Measurements from ENCODE around the gene STAG2.

Gene STAG2

DNA sequence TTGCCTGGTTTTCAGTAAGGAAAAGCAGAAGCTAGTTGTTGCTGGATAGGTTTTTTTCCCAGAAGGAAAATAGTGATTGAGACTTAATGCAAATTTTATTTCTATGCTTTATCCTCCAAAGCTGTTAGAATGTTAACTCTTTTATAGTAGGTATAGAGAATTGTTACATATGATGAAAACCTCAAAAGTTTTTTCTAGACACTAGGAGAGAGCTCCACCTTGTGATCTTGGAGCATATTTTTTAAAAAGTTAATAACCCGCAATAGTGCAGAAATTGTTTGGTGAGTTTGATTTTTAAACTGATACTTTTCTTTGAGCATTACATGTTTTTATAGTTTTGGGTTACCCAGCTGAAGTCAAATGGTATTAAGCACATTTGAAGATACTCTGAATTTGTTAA lies 56.5 kb downstream of the STAG2 start:
- peaks cover 96% of the 10 kb centered on the region for H3K79me2 ChIP-seq (ENCODE audit: insufficient read depth, low read length)
- no peaks in the 10 kb centered on the region for H3K9me3 ChIP-seq (ENCODE audit: insufficient read depth, low read depth, low read length)
- no peak overlapping the region for H3K4me2 ChIP-seq (ENCODE audit: low read depth, low read length, poor library complexity, severe bottlenecking)
- H3F3A ChIP-seq (ENCODE audit: low read depth), result no peaks in the 10 kb centered on the region
- TF ChIP-seq EZH2phosphoT487 (IDR thresholded peaks at IDR 0.05; ENCODE audit: borderline replicate concordance), result no peak
- TF ChIP-seq, protein P1, sequence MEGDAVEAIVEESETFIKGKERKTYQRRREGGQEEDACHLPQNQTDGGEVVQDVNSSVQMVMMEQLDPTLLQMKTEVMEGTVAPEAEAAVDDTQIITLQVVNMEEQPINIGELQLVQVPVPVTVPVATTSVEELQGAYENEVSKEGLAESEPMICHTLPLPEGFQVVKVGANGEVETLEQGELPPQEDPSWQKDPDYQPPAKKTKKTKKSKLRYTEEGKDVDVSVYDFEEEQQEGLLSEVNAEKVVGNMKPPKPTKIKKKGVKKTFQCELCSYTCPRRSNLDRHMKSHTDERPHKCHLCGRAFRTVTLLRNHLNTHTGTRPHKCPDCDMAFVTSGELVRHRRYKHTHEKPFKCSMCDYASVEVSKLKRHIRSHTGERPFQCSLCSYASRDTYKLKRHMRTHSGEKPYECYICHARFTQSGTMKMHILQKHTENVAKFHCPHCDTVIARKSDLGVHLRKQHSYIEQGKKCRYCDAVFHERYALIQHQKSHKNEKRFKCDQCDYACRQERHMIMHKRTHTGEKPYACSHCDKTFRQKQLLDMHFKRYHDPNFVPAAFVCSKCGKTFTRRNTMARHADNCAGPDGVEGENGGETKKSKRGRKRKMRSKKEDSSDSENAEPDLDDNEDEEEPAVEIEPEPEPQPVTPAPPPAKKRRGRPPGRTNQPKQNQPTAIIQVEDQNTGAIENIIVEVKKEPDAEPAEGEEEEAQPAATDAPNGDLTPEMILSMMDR (conservative IDR thresholded peaks at IDR 0.05; ENCODE audit: low read length), result peak; percentile 39
- no peaks in the 10 kb centered on the region for H3K9me2 ChIP-seq (replicated peaks; ENCODE audit: low read depth, low read length)
- peaks cover 7% of the 10 kb centered on the region; the same call in 1 of the 2 replicates for H3K36me3 ChIP-seq (ENCODE audit: insufficient read depth, low read length)
- H2AFZ ChIP-seq (ENCODE audit: low read length), result no peak overlapping the region
- no peak overlapping the region for H3K9ac ChIP-seq (ENCODE audit: low read depth, low read length, poor library complexity, severe bottlenecking)
- H4K20me1 ChIP-seq (ENCODE audit: insufficient read depth, low read length, poor library complexity, severe bottlenecking), result peaks cover 56% of the 10 kb centered on the region
- H3K4me1 ChIP-seq (ENCODE audit: insufficient read depth, low read length, poor library complexity, severe bottlenecking), result no peaks in the 10 kb centered on the region
- no peaks in the 10 kb centered on the region for H3K27me3 ChIP-seq (ENCODE audit: insufficient read depth, low read length, poor library complexity, severe bottlenecking)
- no peak overlapping the region for H3K4me3 ChIP-seq (ENCODE audit: low read length, poor library complexity, severe bottlenecking)

DNA sequence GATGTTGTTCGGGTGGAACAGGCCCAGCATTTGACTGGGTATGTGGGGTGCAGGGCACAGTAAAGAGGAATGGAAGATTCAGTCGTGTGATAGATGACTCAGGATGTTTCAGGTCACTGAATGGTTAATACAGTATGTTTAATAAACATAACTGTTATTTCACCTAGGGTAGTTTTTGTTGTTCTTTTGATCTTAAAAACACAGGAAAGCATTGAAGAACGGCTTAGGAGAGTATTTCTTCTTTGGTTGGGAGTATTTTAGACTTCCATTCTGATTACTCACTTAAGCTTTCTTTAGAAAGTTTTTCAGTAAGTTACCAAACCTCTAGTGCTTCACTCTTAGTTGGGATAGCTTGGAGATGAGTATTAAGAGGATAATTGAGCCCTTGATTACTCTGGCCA lies 62.3 kb downstream of the STAG2 start:
- Histone ChIP-seq H3K9me2 (replicated peaks; ENCODE audit: low read depth, low read length) (no peaks in the 10 kb centered on the region), H3K4me3 (ENCODE audit: low read length, poor library complexity, severe bottlenecking) (no peak overlapping the region), H3K27me3 (ENCODE audit: insufficient read depth, low read length, poor library complexity, severe bottlenecking) (no peaks in the 10 kb centered on the region), H2AFZ (ENCODE audit: low read length) (no peak overlapping the region), H3F3A (ENCODE audit: low read depth) (no peaks in the 10 kb centered on the region), H3K36me3 (ENCODE audit: insufficient read depth, low read length) (peaks cover 51% of the 10 kb centered on the region), H3K4me2 (ENCODE audit: low read depth, low read length, poor library complexity, severe bottlenecking) (no peak overlapping the region), H4K20me1 (ENCODE audit: insufficient read depth, low read length, poor library complexity, severe bottlenecking) (peaks cover 38% of the 10 kb centered on the region), H3K4me1 (ENCODE audit: insufficient read depth, low read length, poor library complexity, severe bottlenecking) (no peaks in the 10 kb centered on the region), H3K9ac (ENCODE audit: low read depth, low read length, poor library complexity, severe bottlenecking) (no peak overlapping the region), H3K9me3 (ENCODE audit: insufficient read depth, low read depth, low read length) (no peaks in the 10 kb centered on the region), H3K79me2 (ENCODE audit: insufficient read depth, low read length) (peaks cover 70% of the 10 kb centered on the region)
- TF ChIP-seq, protein P1 (conservative IDR thresholded peaks at IDR 0.05; ENCODE audit: low read length), result no peak
- no peak for TF ChIP-seq EZH2phosphoT487 (IDR thresholded peaks at IDR 0.05; ENCODE audit: borderline replicate concordance)

DNA sequence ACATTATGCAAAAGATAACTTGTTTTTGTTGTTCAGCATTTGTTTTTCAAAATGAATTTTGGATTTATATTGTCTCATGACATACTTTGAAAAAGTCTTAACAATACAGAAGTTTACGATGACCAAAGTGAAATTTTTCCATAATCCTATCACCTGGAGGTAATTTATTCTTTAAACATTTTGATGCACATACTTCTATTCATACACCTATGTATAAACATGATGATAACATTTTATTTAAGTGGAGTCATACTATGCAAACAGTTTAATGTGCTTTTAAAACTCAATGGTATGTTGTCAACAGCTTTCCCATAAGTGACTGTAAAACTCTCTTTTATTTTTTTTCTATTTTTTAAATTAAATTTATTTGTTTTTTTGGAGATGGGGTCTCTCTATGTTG lies 65.0 kb downstream of the STAG2 start:
- H3K4me2 ChIP-seq (ENCODE audit: low read depth, low read length, poor library complexity, severe bottlenecking), result no peak overlapping the region
- H3K36me3 ChIP-seq (ENCODE audit: insufficient read depth, low read length), result peaks cover 66% of the 10 kb centered on the region
- H3K27me3 ChIP-seq (ENCODE audit: insufficient read depth, low read length, poor library complexity, severe bottlenecking), result no peaks in the 10 kb centered on the region

More for the DNA sequence above, 65.0 kb downstream of the STAG2 start:
- H3K4me3 ChIP-seq (ENCODE audit: low read length, poor library complexity, severe bottlenecking), result no peak overlapping the region
- H3K4me1 ChIP-seq (ENCODE audit: insufficient read depth, low read length, poor library complexity, severe bottlenecking), result no peaks in the 10 kb centered on the region
- no peak for TF ChIP-seq EZH2phosphoT487 (IDR thresholded peaks at IDR 0.05; ENCODE audit: borderline replicate concordance)
- TF ChIP-seq, protein P1 (conservative IDR thresholded peaks at IDR 0.05; ENCODE audit: low read length), result no peak
- peaks cover 25% of the 10 kb centered on the region for H4K20me1 ChIP-seq (ENCODE audit: insufficient read depth, low read length, poor library complexity, severe bottlenecking)
- H3K9ac ChIP-seq (ENCODE audit: low read depth, low read length, poor library complexity, severe bottlenecking), result no peak overlapping the region
- no peaks in the 10 kb centered on the region for H3F3A ChIP-seq (ENCODE audit: low read depth)
- H3K9me2 ChIP-seq (replicated peaks; ENCODE audit: low read depth, low read length), result no peaks in the 10 kb centered on the region
- H3K79me2 ChIP-seq (ENCODE audit: insufficient read depth, low read length), result peaks cover 43% of the 10 kb centered on the region
- no peak overlapping the region for H2AFZ ChIP-seq (ENCODE audit: low read length)
- H3K9me3 ChIP-seq (ENCODE audit: insufficient read depth, low read depth, low read length), result no peaks in the 10 kb centered on the region
